ENCODE data around the gene GLG1.
"Not testable (repeated sequence)": the region's sequence is repeated elsewhere in the genome, so short reads cannot be mapped to it uniquely, and the experiment has no call there.

The GLG1 gene

DNA sequence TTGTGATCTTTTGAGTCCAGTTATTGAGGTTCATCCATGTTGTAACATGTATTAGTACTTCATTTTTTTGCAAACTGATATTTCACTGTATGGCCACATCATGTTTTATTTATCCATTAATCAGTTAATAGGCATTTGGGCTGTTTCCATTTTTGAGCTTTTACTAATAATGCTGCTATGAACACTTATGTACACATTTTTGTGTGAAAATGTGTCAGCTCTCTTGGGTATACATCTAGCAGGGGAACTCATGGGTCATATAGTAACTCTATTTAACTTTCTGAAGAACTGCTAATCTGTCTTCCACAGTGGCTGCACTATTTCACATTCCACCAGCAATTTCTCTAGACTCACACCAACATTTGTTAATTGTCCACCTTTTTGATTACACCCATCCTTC lies 82.0 kb downstream of the GLG1 start:
- H3K4me3 ChIP-seq (ENCODE audit: low read depth, low read length) = no peak overlapping the region
- DNase-seq (ENCODE audit: low read depth) = no peak
- TF ChIP-seq, protein P1, sequence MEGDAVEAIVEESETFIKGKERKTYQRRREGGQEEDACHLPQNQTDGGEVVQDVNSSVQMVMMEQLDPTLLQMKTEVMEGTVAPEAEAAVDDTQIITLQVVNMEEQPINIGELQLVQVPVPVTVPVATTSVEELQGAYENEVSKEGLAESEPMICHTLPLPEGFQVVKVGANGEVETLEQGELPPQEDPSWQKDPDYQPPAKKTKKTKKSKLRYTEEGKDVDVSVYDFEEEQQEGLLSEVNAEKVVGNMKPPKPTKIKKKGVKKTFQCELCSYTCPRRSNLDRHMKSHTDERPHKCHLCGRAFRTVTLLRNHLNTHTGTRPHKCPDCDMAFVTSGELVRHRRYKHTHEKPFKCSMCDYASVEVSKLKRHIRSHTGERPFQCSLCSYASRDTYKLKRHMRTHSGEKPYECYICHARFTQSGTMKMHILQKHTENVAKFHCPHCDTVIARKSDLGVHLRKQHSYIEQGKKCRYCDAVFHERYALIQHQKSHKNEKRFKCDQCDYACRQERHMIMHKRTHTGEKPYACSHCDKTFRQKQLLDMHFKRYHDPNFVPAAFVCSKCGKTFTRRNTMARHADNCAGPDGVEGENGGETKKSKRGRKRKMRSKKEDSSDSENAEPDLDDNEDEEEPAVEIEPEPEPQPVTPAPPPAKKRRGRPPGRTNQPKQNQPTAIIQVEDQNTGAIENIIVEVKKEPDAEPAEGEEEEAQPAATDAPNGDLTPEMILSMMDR (IDR thresholded peaks at IDR 0.05; ENCODE audit: control insufficient read depth, extremely low read depth, insufficient read depth) = no peak

DNA sequence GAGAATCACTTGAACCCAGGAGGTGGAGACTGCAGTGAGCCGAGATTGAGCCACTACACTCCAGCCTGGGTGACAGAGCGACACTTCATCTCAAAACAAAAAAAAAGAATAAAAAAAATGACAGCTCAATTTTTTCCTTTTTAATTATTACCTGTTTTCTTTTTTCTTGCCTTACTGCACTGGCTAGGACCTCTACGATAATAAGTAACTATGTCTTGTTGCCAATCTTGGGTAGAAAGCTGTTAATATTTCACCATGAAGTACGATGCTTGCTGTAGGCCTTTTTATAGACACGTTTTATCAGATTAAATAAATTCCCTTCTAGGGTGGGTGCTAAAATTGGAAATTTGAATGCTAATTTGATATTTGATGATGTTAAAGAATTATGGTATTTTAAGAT lies 82.8 kb downstream of the GLG1 start:
- TF ChIP-seq, protein P1 (IDR thresholded peaks at IDR 0.05; ENCODE audit: control insufficient read depth, extremely low read depth, insufficient read depth) = no peak
- H3K4me3 ChIP-seq (ENCODE audit: low read depth, low read length) = no peak overlapping the region
- no peak for DNase-seq (ENCODE audit: low read depth)

DNA sequence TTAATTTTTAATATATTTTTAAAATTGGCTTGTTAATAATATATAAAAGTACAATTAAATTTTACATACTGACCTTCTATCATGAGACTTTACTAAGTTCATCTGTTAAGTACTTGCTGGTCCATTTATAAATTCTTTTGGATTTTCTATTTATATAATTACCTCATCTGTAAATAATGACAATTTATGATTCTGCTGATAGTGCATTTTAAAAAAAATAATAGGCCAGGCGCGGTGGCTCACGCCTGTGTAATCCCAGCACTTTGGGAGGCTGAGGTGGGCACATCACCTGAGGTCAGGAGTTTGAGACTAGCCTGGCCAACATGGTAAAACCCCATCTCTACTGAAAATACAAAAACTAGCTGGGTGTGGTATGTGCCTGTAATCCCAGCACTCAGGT lies 83.2 kb downstream of the GLG1 start:
- not testable (repeated sequence) for DNase-seq (ENCODE audit: low read depth); H3K4me3 ChIP-seq (ENCODE audit: low read depth, low read length)

DNA sequence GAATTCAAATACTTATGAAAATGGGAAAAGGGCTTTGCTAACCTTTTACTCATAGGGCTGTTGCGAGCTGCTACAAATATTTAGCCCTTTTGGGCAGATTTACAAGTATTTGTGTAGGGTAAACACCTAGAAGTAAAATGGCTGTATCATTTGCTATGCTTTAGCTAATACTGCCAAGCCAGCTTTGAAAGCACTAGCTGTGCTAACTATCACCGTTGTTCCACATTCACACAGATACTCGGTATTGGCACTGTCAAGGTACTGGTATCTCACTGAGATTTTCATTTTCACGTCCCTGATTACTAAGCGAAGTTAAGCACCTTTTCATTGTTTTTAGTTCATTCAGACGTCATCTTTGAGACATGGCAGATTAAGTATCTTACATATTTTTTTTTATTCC lies 84.8 kb downstream of the GLG1 start:
- DNase-seq (ENCODE audit: low read depth) = no peak
- no peak overlapping the region for H3K4me3 ChIP-seq (ENCODE audit: low read depth, low read length)

DNA sequence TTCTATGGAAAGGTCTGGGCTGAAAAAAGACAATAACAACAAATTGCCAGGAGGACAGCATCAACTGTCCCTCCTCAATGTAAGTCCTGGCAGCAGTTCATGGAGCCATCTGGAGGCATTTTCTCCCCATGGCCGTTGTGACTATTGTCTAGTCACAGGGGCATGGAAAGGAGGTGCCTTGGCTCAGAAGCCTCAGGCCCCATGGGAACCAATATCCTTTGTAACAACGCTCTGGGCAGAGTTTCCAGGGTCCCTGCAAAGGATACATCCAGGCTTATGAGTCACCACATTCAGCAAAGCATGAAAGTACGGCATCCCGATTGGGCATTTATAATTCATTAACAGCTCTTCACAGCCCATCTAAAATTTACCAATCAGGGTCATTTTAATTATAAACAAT lies 85.2 kb downstream of the GLG1 start:
- TF ChIP-seq, protein P1 (IDR thresholded peaks at IDR 0.05; ENCODE audit: control insufficient read depth, extremely low read depth, insufficient read depth) = no peak
- H3K4me3 ChIP-seq (ENCODE audit: low read depth, low read length) = no peak overlapping the region
- DNase-seq (ENCODE audit: low read depth) = no peak

More for the DNA sequence above, 84.8 kb downstream of the GLG1 start:
- TF ChIP-seq, protein P1 (IDR thresholded peaks at IDR 0.05; ENCODE audit: control insufficient read depth, extremely low read depth, insufficient read depth) = no peak

DNA sequence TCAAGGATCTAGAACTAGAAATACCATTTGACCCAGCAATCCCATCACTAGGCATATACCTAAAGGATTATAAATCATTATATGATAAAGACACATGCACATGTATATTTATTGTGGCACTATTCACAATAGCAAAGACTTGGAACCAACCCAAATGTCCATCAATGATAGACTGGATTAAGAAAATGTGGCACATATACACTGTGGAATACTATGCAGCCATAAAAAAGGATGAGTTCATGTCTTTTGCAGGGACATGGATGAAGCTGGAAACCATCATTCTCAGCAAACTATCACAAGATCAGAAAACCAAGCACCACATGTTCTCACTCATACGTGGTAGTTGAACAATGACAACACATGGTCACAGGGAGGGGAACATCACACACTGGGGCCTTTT lies 88.0 kb downstream of the GLG1 start:
- H3K4me3 ChIP-seq (ENCODE audit: low read depth, low read length); DNase-seq (ENCODE audit: low read depth): not testable (repeated sequence)

DNA sequence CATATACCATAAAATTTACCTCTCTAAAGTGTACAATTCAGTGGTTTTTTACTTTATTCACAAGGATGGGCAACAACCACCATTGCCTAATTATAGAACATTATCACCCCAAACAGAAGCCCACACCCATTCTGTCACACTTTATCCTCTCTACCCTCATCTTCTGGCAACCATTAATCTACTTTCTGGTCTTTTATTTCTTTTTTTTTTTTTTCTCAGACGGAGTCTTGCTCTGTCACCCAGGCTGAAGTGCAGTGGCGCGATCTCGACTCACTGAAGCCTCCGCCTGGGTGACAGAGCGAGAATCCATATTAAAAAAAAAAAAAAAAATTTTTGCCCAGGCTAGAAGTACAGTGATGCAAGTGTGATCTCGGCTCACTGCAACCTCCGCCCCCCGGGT lies 95.0 kb downstream of the GLG1 start:
- DNase-seq (ENCODE audit: low read depth) = no peak
- TF ChIP-seq, protein P1 (IDR thresholded peaks at IDR 0.05; ENCODE audit: control insufficient read depth, extremely low read depth, insufficient read depth) = no peak
- H3K4me3 ChIP-seq (ENCODE audit: low read depth, low read length) = no peak overlapping the region

DNA sequence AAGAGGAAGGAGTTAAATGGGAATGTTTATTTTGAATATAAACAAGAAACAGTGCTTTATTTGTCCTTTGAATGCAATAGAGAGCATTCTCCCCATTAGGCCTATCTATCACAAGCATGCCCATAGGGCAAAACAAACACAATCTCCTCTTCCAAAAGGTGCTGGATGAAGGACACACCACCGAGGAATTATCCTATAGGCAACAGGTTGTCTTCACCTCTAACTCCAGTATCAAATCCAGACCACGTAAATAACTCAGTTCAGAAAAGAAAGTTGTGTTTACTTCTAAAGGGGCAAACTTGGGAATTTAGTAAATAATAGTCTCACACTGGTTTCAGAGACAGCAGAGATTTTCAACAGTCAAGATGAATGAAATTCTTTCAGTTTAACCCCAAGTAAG lies 101.9 kb downstream of the GLG1 start:
- DNase-seq (ENCODE audit: low read depth) = no peak
- TF ChIP-seq, protein P1 (IDR thresholded peaks at IDR 0.05; ENCODE audit: control insufficient read depth, extremely low read depth, insufficient read depth) = no peak
- H3K4me3 ChIP-seq (ENCODE audit: low read depth, low read length) = no peak overlapping the region

All from LNCaP clone FGC (cell line).